ENCODE data around the gene GNA14. TPM values are rescaled to one million over a fixed set of nuclear protein-coding genes. Genes with fewer than 3 reads are reported as not detected.

The GNA14 gene
- total and polyA plus RNA-seq, 2 donors (not counting 3 experiments of a cell fraction or from before 2014, with no cell fraction given): 2.1 to 3.3 TPM

GRCh38 chr9:77593528-77593927 is 54.6 kb downstream of the GNA14 start:
- CTCF ChIA-PET: no interaction called here
- H3K4me3 ChIP-seq (replicated peaks in 1 of 3; ENCODE audit: insufficient read depth in 1 of 3, low read depth in 1 of 3, low read length in 3 of 3): no peak overlapping the region
- H3K4me1 ChIP-seq (ENCODE audit: control insufficient read depth, extremely low read depth, insufficient read depth, low read length): peaks cover 53% of the 10 kb centered on the region
- no peak overlapping the region for H3K4me2 ChIP-seq (ENCODE audit: insufficient read depth, low read length)
- POLR2A ChIA-PET: no interaction called here
- FAIRE-seq (no peak), DNase-seq (ENCODE audit: low read depth, low spot score) (no peak)
- TF ChIP-seq JUN (IDR thresholded peaks at IDR 0.05; ENCODE audit: borderline replicate concordance, insufficient read depth, insufficient read length, low read depth) (no peak), GATA2 (IDR thresholded peaks at IDR 0.05; ENCODE audit: insufficient read depth, insufficient read length, low read depth, low read length) (no peak), FOS (IDR thresholded peaks at IDR 0.05; ENCODE audit: borderline replicate concordance, insufficient read depth, low read length) (no peak), MYC (IDR thresholded peaks at IDR 0.05; ENCODE audit: low read depth, low read length) (no peak), EZH2 (IDR thresholded peaks at IDR 0.05; ENCODE audit: borderline replicate concordance, low read depth, low read length, severe bottlenecking) (no peak), POLR2A (IDR thresholded peaks at IDR 0.05; ENCODE audit: low read depth, low read length) (no peak), POLR2AphosphoS5 (IDR thresholded peaks at IDR 0.05; ENCODE audit: insufficient read depth, low read depth, low read length) (no peak)
- TF ChIP-seq, protein P1, sequence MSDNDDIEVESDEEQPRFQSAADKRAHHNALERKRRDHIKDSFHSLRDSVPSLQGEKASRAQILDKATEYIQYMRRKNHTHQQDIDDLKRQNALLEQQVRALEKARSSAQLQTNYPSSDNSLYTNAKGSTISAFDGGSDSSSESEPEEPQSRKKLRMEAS (IDR thresholded peaks at IDR 0.05; ENCODE audit: insufficient read depth, insufficient read length): no peak
- TF ChIP-seq, protein P2, sequence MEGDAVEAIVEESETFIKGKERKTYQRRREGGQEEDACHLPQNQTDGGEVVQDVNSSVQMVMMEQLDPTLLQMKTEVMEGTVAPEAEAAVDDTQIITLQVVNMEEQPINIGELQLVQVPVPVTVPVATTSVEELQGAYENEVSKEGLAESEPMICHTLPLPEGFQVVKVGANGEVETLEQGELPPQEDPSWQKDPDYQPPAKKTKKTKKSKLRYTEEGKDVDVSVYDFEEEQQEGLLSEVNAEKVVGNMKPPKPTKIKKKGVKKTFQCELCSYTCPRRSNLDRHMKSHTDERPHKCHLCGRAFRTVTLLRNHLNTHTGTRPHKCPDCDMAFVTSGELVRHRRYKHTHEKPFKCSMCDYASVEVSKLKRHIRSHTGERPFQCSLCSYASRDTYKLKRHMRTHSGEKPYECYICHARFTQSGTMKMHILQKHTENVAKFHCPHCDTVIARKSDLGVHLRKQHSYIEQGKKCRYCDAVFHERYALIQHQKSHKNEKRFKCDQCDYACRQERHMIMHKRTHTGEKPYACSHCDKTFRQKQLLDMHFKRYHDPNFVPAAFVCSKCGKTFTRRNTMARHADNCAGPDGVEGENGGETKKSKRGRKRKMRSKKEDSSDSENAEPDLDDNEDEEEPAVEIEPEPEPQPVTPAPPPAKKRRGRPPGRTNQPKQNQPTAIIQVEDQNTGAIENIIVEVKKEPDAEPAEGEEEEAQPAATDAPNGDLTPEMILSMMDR (IDR thresholded peaks at IDR 0.05; ENCODE audit: extremely low read depth in 1 of 2, insufficient read depth in 1 of 2, low read depth in 1 of 2, low read length in 2 of 2): no peak
- intact Hi-C loops (cut with micrococcal nuclease) (no loop called here), dilution Hi-C loops (cut with MboI; ENCODE audit: extremely low pct_ligation_motif_present, low sequenced_read_pairs) (no loop called here)
- H4K20me1 ChIP-seq (replicated peaks; ENCODE audit: control insufficient read depth, extremely low read depth, insufficient read depth, low read length): no peaks in the 10 kb centered on the region
- BruUV-seq (replicated peaks): no TSS peak
- no peaks in the 10 kb centered on the region for H3K27me3 ChIP-seq (ENCODE audit: control insufficient read depth in 2 of 2, insufficient read depth in 2 of 2, low read length in 2 of 2)
- no peaks in the 10 kb centered on the region for H3K36me3 ChIP-seq (ENCODE audit: control insufficient read depth in 2 of 2, extremely low read depth in 1 of 2, insufficient read depth in 2 of 2, low read length in 2 of 2)
- H3K27ac ChIP-seq (ENCODE audit: insufficient read depth, low read depth, low read length): no peak overlapping the region
- H3K9me1 ChIP-seq (replicated peaks; ENCODE audit: control insufficient read depth, extremely low read depth, insufficient read depth, low read length): no peaks in the 10 kb centered on the region
- H2AFZ ChIP-seq (ENCODE audit: low read depth, low read length): no peak overlapping the region
- H3K9me3 ChIP-seq (replicated peaks; ENCODE audit: control insufficient read depth, insufficient read depth, low read length): no peaks in the 10 kb centered on the region
- H3K9ac ChIP-seq (replicated peaks; ENCODE audit: extremely low read depth, insufficient read depth, low read length): no peak overlapping the region
- no peaks in the 10 kb centered on the region for H3K79me2 ChIP-seq (ENCODE audit: control insufficient read depth, insufficient read depth, low read length)
